Stimulated activated CD8-positive, alpha-beta memory T cell treated with anti-CD3 and anti-CD28 coated beads, Interleukin-7, amount 100 ng/mL, for 1 hour (primary cell): Measurements from ENCODE around the gene RUNX1.

Experiments used
- DNase-seq, 2 donors: peaks; one replicate each; pipeline ENCODE4 v3.0.0-alpha.2; 2020; ENCODE audit warnings: low read depth in 2 of 2

Gene RUNX1

GRCh38 chr21:34992736-34993398 lies 56.2 kb downstream of the RUNX1 start:
- no peak for DNase-seq

- no peak for DNase-seq
Observed at GRCh38 chr21:34992180-34992579, 56.9 kb downstream of the RUNX1 start.

- no peak for DNase-seq
Observed at GRCh38 chr21:34991366-34991957, 57.6 kb downstream of the RUNX1 start.

- DNase-seq: no peak
Observed at GRCh38 chr21:34990842-34991241, 58.3 kb downstream of the RUNX1 start.

GRCh38 chr21:34989337-34990151 lies 59.6 kb downstream of the RUNX1 start:
- DNase-seq: no peak

- no peak for DNase-seq
Observed at GRCh38 chr21:34988625-34989024, 60.5 kb downstream of the RUNX1 start.

- no peak for DNase-seq
Observed at GRCh38 chr21:34988139-34988538, 61.0 kb downstream of the RUNX1 start.

- no peak for DNase-seq
Observed at GRCh38 chr21:34987501-34988072, 61.5 kb downstream of the RUNX1 start.

GRCh38 chr21:34986561-34987500 lies 62.3 kb downstream of the RUNX1 start:
- peak; percentile 25 to 35 for DNase-seq

GRCh38 chr21:34984356-34985058 lies 64.6 kb downstream of the RUNX1 start:
- no peak for DNase-seq

- peak; percentile 32 for DNase-seq
Observed at GRCh38 chr21:34983680-34984086, 65.4 kb downstream of the RUNX1 start.

- DNase-seq: no peak
Observed at GRCh38 chr21:34981791-34982190, 67.3 kb downstream of the RUNX1 start.

- no peak for DNase-seq
Observed at GRCh38 chr21:34980423-34981115, 68.5 kb downstream of the RUNX1 start.

- DNase-seq: no peak
Observed at GRCh38 chr21:34979383-34979782, 69.7 kb downstream of the RUNX1 start.

GRCh38 chr21:34977333-34977732 lies 71.8 kb downstream of the RUNX1 start:
- DNase-seq: no peak

GRCh38 chr21:34974162-34974981 lies 74.7 kb downstream of the RUNX1 start:
- no peak for DNase-seq

GRCh38 chr21:34973685-34974084 lies 75.4 kb downstream of the RUNX1 start:
- DNase-seq: no peak

GRCh38 chr21:34971656-34972055 lies 77.4 kb downstream of the RUNX1 start:
- DNase-seq: no peak

- no peak for DNase-seq
Observed at GRCh38 chr21:34970566-34970965, 78.5 kb downstream of the RUNX1 start.
